H7 (cell line): ENCODE results near the gene RNF220. TPM values are rescaled to one million over a fixed set of nuclear protein-coding genes. Genes with fewer than 3 reads are reported as not detected.
"Not testable (repeated sequence)": the region's sequence is repeated elsewhere in the genome, so short reads cannot be mapped to it uniquely, and the experiment has no call there.

Experiments
- DNase-seq: peaks from one replicate; pipeline ENCODE4 v3.0.0; 2012
- H3K27me3 ChIP-seq: 2 replicates; pipeline ENCODE4 v1.6.0; 2011; ENCODE audit warnings: mild to moderate bottlenecking, low read length; ENCODE audit not compliant: control insufficient read depth, insufficient read depth
- H3K36me3 ChIP-seq: replicated peaks from 2 replicates; pipeline ENCODE4 v1.5.1; 2011; ENCODE audit warnings: low read length; ENCODE audit not compliant: control insufficient read depth, insufficient read depth
- H3K4me3 ChIP-seq: 2 replicates; pipeline ENCODE4 v1.5.1; 2011; ENCODE audit warnings: low read depth, mild to moderate bottlenecking, control low read depth, low read length, moderate library complexity; ENCODE audit not compliant: insufficient read depth
- total RNA-seq: library from RNA; depleted of rRNA; stranded (reverse); fragments of >200 nt; shearing (Covaris generic); gene quantifications from 2 replicates; pipeline ENCODE4 v1.2.3, GENCODE V29; 2014

The RNF220 gene
- total RNA-seq, 1 experiment from 2014 or later = 187 TPM

GRCh38 chr1:44652445-44653106 lies 247.5 kb downstream of the RNF220 start:
- Histone ChIP-seq H3K4me3 (no peak overlapping the region), H3K36me3 (peaks cover 11% of the 10 kb centered on the region)
- DNase-seq = peak; percentile 93

GRCh38 chr1:44653107-44653964 lies 248.3 kb downstream of the RNF220 start:
- Histone ChIP-seq H3K36me3 (peaks cover 9% of the 10 kb centered on the region), H3K27me3 (no peaks in the 10 kb centered on the region), H3K4me3 (no peak overlapping the region)
- peak; percentile 46 for DNase-seq

More at GRCh38 chr1:44652445-44653106, 247.5 kb downstream of the RNF220 start:
- no peaks in the 10 kb centered on the region for H3K27me3 ChIP-seq

DNA sequence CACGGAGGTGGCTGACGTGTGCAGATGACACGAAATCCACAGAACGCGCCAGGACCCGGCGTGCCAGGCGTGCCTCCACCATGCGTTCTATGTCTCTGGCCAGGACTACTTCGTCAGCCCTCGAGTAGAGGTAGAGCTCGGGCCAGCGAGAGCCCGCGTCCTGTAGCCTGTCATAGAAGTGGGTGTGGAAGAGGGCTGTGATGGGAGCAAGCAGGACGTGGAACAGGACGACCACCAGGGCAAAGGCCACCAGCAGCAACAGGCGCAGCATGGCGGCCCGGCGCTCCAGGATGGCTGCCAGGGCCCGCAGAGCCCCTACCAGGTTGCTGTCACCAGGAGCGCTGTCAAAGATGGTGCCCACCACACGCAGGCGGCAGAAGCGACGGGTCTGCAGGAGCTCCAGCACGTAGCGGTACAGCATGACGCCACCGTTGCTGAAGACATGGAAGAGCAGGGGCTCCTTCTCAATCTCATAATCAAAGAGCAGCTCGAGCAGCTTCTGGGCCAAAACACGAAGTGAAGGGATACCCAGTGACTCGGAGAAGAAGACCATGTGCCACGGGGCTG lies 249.6 kb downstream of the RNF220 start:
- H3K36me3 ChIP-seq = peaks cover 6% of the 10 kb centered on the region
- no peaks in the 10 kb centered on the region for H3K27me3 ChIP-seq
- peak; percentile 25 for DNase-seq

GRCh38 chr1:44655609-44656008 lies 250.6 kb downstream of the RNF220 start:
- Histone ChIP-seq H3K4me3 (no peak overlapping the region), H3K27me3 (no peaks in the 10 kb centered on the region), H3K36me3 (peaks cover 2% of the 10 kb centered on the region)
- peak; percentile 84 for DNase-seq

More for the DNA sequence above, 249.6 kb downstream of the RNF220 start:
- H3K4me3 ChIP-seq = no peak overlapping the region

GRCh38 chr1:44659566-44659965 lies 254.5 kb downstream of the RNF220 start:
- Histone ChIP-seq H3K36me3 (no peaks in the 10 kb centered on the region), H3K4me3 (no peak overlapping the region), H3K27me3 (no peaks in the 10 kb centered on the region)
- DNase-seq = no peak

DNA sequence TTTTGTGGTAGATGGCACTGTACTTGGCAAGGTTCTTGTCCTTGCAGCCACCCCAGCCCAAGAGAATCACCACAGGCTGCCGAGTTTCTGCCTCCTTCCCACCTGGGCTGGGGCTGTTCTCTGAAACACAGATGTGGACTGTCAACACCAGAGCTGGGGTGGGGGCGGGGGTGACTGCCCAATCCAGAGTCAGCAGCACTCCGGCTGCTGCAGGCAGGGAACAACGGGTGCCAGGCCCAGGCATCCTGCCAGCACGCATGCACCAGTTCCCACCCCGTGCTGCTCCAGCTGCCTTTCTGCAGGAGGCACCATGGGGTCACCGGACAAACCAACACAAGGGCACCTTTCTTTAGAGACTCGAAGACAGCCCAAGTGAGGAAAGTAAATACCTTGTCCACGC lies 255.1 kb downstream of the RNF220 start:
- Histone ChIP-seq H3K27me3 (no peaks in the 10 kb centered on the region), H3K36me3 (no peaks in the 10 kb centered on the region)
- peak; percentile 36 for DNase-seq

GRCh38 chr1:44661781-44662682 lies 257.0 kb downstream of the RNF220 start:
- Histone ChIP-seq H3K4me3 (no peak overlapping the region), H3K36me3 (no peaks in the 10 kb centered on the region), H3K27me3 (no peaks in the 10 kb centered on the region)
- peak; percentile 54 for DNase-seq

More for the DNA sequence above, 255.1 kb downstream of the RNF220 start:
- no peak overlapping the region for H3K4me3 ChIP-seq

DNA sequence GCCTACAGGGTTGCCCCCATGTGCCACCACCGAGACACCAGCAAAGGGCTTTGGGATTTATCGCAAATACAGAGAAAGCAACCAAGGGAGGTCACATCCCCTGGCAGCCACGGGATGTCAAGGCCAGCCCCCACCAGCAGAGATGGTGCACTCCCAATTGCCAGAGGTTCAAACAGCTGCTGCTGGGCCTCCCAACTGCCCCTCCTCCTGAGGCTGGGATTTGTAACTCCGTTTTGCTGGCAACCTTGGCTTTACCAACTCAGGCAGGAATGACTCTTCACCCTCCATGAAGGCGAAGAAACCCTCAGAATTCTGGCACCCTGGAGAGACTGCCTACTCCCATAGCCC lies 257.6 kb downstream of the RNF220 start:
- Histone ChIP-seq H3K27me3 (no peaks in the 10 kb centered on the region), H3K4me3 (no peak overlapping the region), H3K36me3 (no peaks in the 10 kb centered on the region)
- peak; percentile 24 for DNase-seq

- no peak overlapping the region for H3K4me3 ChIP-seq
- DNase-seq = no peak
- no peaks in the 10 kb centered on the region for H3K27me3 ChIP-seq
- H3K36me3 ChIP-seq = no peaks in the 10 kb centered on the region
These were observed 258.4 kb downstream of the RNF220 start for GRCh38 chr1:44663417-44663816.

- DNase-seq = no peak
- no peaks in the 10 kb centered on the region for H3K36me3 ChIP-seq
- no peak overlapping the region for H3K4me3 ChIP-seq
- no peaks in the 10 kb centered on the region for H3K27me3 ChIP-seq
These were observed 259.8 kb downstream of the RNF220 start for GRCh38 chr1:44664730-44665370.

GRCh38 chr1:44666719-44667118 lies 261.7 kb downstream of the RNF220 start:
- not testable (repeated sequence) for DNase-seq, H3K27me3 ChIP-seq, H3K36me3 ChIP-seq, H3K4me3 ChIP-seq

GRCh38 chr1:44670751-44671640 lies 265.9 kb downstream of the RNF220 start:
- Histone ChIP-seq H3K27me3 (no peaks in the 10 kb centered on the region), H3K4me3 (no peak overlapping the region), H3K36me3 (no peaks in the 10 kb centered on the region)
- no peak for DNase-seq
